CD4-positive, alpha-beta T cell (primary cell): ENCODE results near the gene USP32. TPM values are rescaled to one million over a fixed set of nuclear protein-coding genes. Genes with fewer than 3 reads are reported as not detected.
A peak's percentile ranks its signal among the peaks of the same experiment; 100 is the strongest.

Experiments
- ATAC-seq: fragments of 200-7000 bp; cut with Tn5 transposase; one replicate; pipeline ENCODE4 v1.10.0; 2022; ENCODE audit warnings: mild to moderate bottlenecking; ENCODE audit not compliant: poor library complexity
- CTCF ChIA-PET: fragments of 350-600 bp; sonication (Branson Sonifier 250); formaldehyde crosslinking; loops from one replicate; lab custom pipeline; 2021; ENCODE audit warnings: antibody characterized with exemption, inconsistent platforms; lab: Charles Lee
- POLR2A ChIA-PET: fragments of 350-600 bp; sonication (Branson Sonifier 250); formaldehyde crosslinking; loops from one replicate; lab custom pipeline; 2021; ENCODE audit warnings: antibody characterized with exemption, inconsistent platforms; lab: Charles Lee
- DNase-seq, 14 experiments: peaks; one replicate each; pipeline ENCODE4 v3.0.0-alpha.2; 2013 to 2020; ENCODE audit warnings: mixed read lengths in 2 of 14
- H3K27ac ChIP-seq, 2 donors: one replicate each; pipeline versions ENCODE4 v1.5.1 to v1.7.0; 2013; ENCODE audit warnings: low read length in 2 of 2, low read depth in 1 of 2, mild to moderate bottlenecking in 1 of 2
- H3K27me3 ChIP-seq, 2 experiments: 1 replicate in 1 of 2; 2 replicates in 1 of 2; pipeline versions ENCODE4 v1.6.1 to v1.7.0; 2013; ENCODE audit warnings: low read length in 2 of 2, control low read depth in 1 of 2, mild to moderate bottlenecking in 1 of 2, moderate library complexity in 1 of 2; ENCODE audit not compliant: insufficient read depth in 2 of 2, control insufficient read depth in 1 of 2
- H3K36me3 ChIP-seq: one replicate; pipeline ENCODE4 v1.6.1; 2013; ENCODE audit warnings: low read length, control low read depth; ENCODE audit not compliant: insufficient read depth
- H3K4me1 ChIP-seq: one replicate; pipeline ENCODE4 v1.6.1; 2013; ENCODE audit warnings: low read length, control low read depth; ENCODE audit not compliant: insufficient read depth
- H3K4me3 ChIP-seq: one replicate; pipeline ENCODE4 v1.5.1; 2013; ENCODE audit warnings: mild to moderate bottlenecking, low read length, moderate library complexity
- H3K9me3 ChIP-seq, 2 experiments: 1 replicate in 1 of 2; 2 replicates in 1 of 2; pipeline versions ENCODE4 v1.6.1 to v1.7.0; 2013; ENCODE audit warnings: low read length in 2 of 2, mild to moderate bottlenecking in 2 of 2, control low read depth in 1 of 2, moderate library complexity in 1 of 2; ENCODE audit not compliant: control insufficient read depth in 1 of 2, insufficient read depth in 1 of 2
- H3K27ac Mint-ChIP-seq: one replicate; pipeline ENCODE4 v1.8.0; 2020; ENCODE audit warnings: mixed read lengths
- H3K27me3 Mint-ChIP-seq: one replicate; pipeline ENCODE4 v1.8.0; 2021; ENCODE audit warnings: mixed read lengths
- H3K36me3 Mint-ChIP-seq: one replicate; pipeline ENCODE4 v1.8.0; 2021; ENCODE audit warnings: low read depth, mixed read lengths
- H3K4me1 Mint-ChIP-seq: one replicate; pipeline ENCODE4 v1.8.0; 2021; ENCODE audit warnings: low read depth, mixed read lengths
- H3K4me3 Mint-ChIP-seq: one replicate; pipeline ENCODE4 v1.8.0; 2020; ENCODE audit warnings: mild to moderate bottlenecking, mixed read lengths
- H3K9me3 Mint-ChIP-seq: one replicate; pipeline ENCODE4 v1.8.0; 2020; ENCODE audit warnings: mixed read lengths
- CTCF ChIP-seq: fragments of 200-600 bp; IDR thresholded peaks from one replicate; pipeline ENCODE4 v1.8.0; 2022; ENCODE audit warnings: antibody characterized with exemption, mild to moderate bottlenecking
- intact Hi-C, 2 experiments: fragments of 100-400 bp; cut with DNase I in 1 of 2; cut with micrococcal nuclease in 1 of 2; formaldehyde crosslinking; loops; one replicate each; pipeline versions ENCODE4 v1.15.1 to v1.9.0; 2023 to 2025; cut with DNase I, micrococcal nuclease
- total RNA-seq, 174 experiments: library from RNA in 2 of 174; stranded (reverse) in 2 of 174; gene quantifications; one replicate each; pipeline ENCODE4 v1.2.3 and lab custom pipeline; 2021 to 2026

Gene USP32
- total RNA-seq, 2 experiments from 2014 or later: 23.9 to 24.7 TPM

GRCh38 chr17:60240290-60240689 is 151.6 kb downstream of the USP32 start:
- CTCF ChIA-PET: no interaction called here
- no peaks in the 10 kb centered on the region for H3K27me3 ChIP-seq
- H3K4me1 Mint-ChIP-seq: no peaks in the 10 kb centered on the region
- no peaks in the 10 kb centered on the region for H3K27me3 Mint-ChIP-seq
- H3K9me3 ChIP-seq: peaks cover 0 to 5% of the 10 kb centered on the region in 2 experiments
- no peak overlapping the region for H3K27ac Mint-ChIP-seq
- no peak overlapping the region for H3K4me3 Mint-ChIP-seq
- ATAC-seq: no peak
- no peak overlapping the region for H3K4me3 ChIP-seq
- peaks cover 66% of the 10 kb centered on the region for H3K36me3 Mint-ChIP-seq
- no peak for TF ChIP-seq CTCF
- POLR2A ChIA-PET: no interaction called here
- no peak overlapping the region for H3K27ac ChIP-seq
- no peaks in the 10 kb centered on the region for H3K9me3 Mint-ChIP-seq
- DNase-seq: no peak
- no peaks in the 10 kb centered on the region for H3K36me3 ChIP-seq
- no peaks in the 10 kb centered on the region for H3K4me1 ChIP-seq
- intact Hi-C loops: no loop called here

GRCh38 chr17:60231691-60232090 is 160.2 kb downstream of the USP32 start:
- POLR2A ChIA-PET: interaction anchor here (1.0 kb wide), 1 partner anchor 160 kb away, joined by 3 read pairs; the partner anchor contains the start of gene USP32
- H3K4me3 ChIP-seq: no peak overlapping the region
- H3K36me3 Mint-ChIP-seq: peaks cover 23% of the 10 kb centered on the region
- H3K27ac ChIP-seq: no peak overlapping the region
- H3K36me3 ChIP-seq: peaks cover 4% of the 10 kb centered on the region
- TF ChIP-seq CTCF: no peak
- no peaks in the 10 kb centered on the region for H3K9me3 ChIP-seq
- no peak for ATAC-seq
- DNase-seq: no peak
- intact Hi-C loops: loop anchor here in 1 of 2 experiments (5.0 kb wide), 1 partner anchor 206 kb away; no protein-coding TSS in a partner anchor
- H3K27me3 Mint-ChIP-seq: no peaks in the 10 kb centered on the region
- H3K27ac Mint-ChIP-seq: no peak overlapping the region
- H3K4me3 Mint-ChIP-seq: no peak overlapping the region
- H3K27me3 ChIP-seq: no peaks in the 10 kb centered on the region
- CTCF ChIA-PET: interaction anchor here (0.6 kb wide), 2 partner anchors 164 to 976 kb away, joined by 3 read pairs; no protein-coding TSS in a partner anchor
- no peaks in the 10 kb centered on the region for H3K9me3 Mint-ChIP-seq
- H3K4me1 ChIP-seq: no peaks in the 10 kb centered on the region
- no peaks in the 10 kb centered on the region for H3K4me1 Mint-ChIP-seq

- H3K27ac ChIP-seq: no peak overlapping the region
- intact Hi-C loops: loop anchor here in 1 of 2 experiments (5.0 kb wide), 1 partner anchor 206 kb away; no protein-coding TSS in a partner anchor
- ChIA-PET POLR2A (interaction anchor here (1.0 kb wide), 1 partner anchor 161 kb away, joined by 3 read pairs; the partner anchor contains the start of gene USP32), CTCF (no interaction called here)
- no peaks in the 10 kb centered on the region for H3K9me3 ChIP-seq
- H3K27me3 Mint-ChIP-seq: no peaks in the 10 kb centered on the region
- H3K4me1 Mint-ChIP-seq: no peaks in the 10 kb centered on the region
- H3K36me3 ChIP-seq: peaks cover 4% of the 10 kb centered on the region
- no peak overlapping the region for H3K27ac Mint-ChIP-seq
- H3K4me1 ChIP-seq: no peaks in the 10 kb centered on the region
- no peak overlapping the region for H3K4me3 ChIP-seq
- no peaks in the 10 kb centered on the region for H3K9me3 Mint-ChIP-seq
- peaks cover 21% of the 10 kb centered on the region for H3K36me3 Mint-ChIP-seq
- ATAC-seq (no peak), DNase-seq (no peak)
- no peaks in the 10 kb centered on the region for H3K27me3 ChIP-seq
- H3K4me3 Mint-ChIP-seq: no peak overlapping the region
- TF ChIP-seq CTCF: peak; percentile 48
Measured at GRCh38 chr17:60231234-60231633, 160.7 kb downstream of the USP32 start.
